H9 (cell line): ENCODE measurements around the gene CLEC2D. TPM values are rescaled to one million over a fixed set of nuclear protein-coding genes. Genes with fewer than 3 reads are reported as not detected.

Experiments used
- DNase-seq: peaks from one replicate; pipeline ENCODE4 v3.0.0-alpha.2; 2017
- H2AFZ ChIP-seq: one replicate; pipeline ENCODE4 v1.6.1; 2013; ENCODE audit warnings: mild to moderate bottlenecking, low read length, control low read depth, moderate library complexity
- H2AK5ac ChIP-seq: 2 replicates; pipeline ENCODE4 v1.6.1; 2013; ENCODE audit warnings: low read length, control low read depth, mixed read lengths; ENCODE audit not compliant: insufficient read length
- H2BK120ac ChIP-seq: one replicate; pipeline ENCODE4 v1.6.1; 2013; ENCODE audit warnings: low read depth, mild to moderate bottlenecking, low read length, control low read depth, inconsistent platforms; ENCODE audit not compliant: poor library complexity, severe bottlenecking
- H2BK12ac ChIP-seq: 2 replicates; pipeline ENCODE4 v1.6.1; 2013; ENCODE audit warnings: low read length, control low read depth, mixed read lengths, low read depth; ENCODE audit not compliant: insufficient read length
- H2BK15ac ChIP-seq: 2 replicates; pipeline ENCODE4 v1.6.1; 2013; ENCODE audit warnings: low read depth, low read length, control low read depth
- H2BK20ac ChIP-seq: one replicate; pipeline ENCODE4 v1.6.1; 2013; ENCODE audit warnings: low read depth, mild to moderate bottlenecking, low read length, control low read depth, inconsistent platforms; ENCODE audit not compliant: poor library complexity, severe bottlenecking
- H2BK5ac ChIP-seq: 2 replicates; pipeline ENCODE4 v1.6.1; 2013; ENCODE audit warnings: low read length, control low read depth, mixed read lengths; ENCODE audit not compliant: insufficient read length
- H3K14ac ChIP-seq: 2 replicates; pipeline ENCODE4 v1.6.1; 2013; ENCODE audit warnings: low read length, control low read depth; ENCODE audit not compliant: insufficient read depth
- H3K18ac ChIP-seq: 2 replicates; pipeline ENCODE4 v1.6.1; 2013; ENCODE audit warnings: low read depth, mild to moderate bottlenecking, mixed read lengths, low read length, control low read depth; ENCODE audit not compliant: insufficient read length
- H3K23ac ChIP-seq: 2 replicates; pipeline ENCODE4 v1.6.1; 2013; ENCODE audit warnings: low read length, control low read depth, mixed read lengths, low read depth; ENCODE audit not compliant: insufficient read length
- H3K23me2 ChIP-seq: 2 replicates; pipeline ENCODE4 v1.6.1; 2013; ENCODE audit warnings: low read depth, mild to moderate bottlenecking, mixed read lengths, low read length, control low read depth; ENCODE audit not compliant: insufficient read length, poor library complexity, severe bottlenecking
- H3K27ac ChIP-seq: 2 replicates; pipeline ENCODE4 v1.5.1; 2013; ENCODE audit warnings: low read length, control low read depth, mixed read lengths, low read depth; ENCODE audit not compliant: insufficient read length
- H3K27me3 ChIP-seq: 2 replicates; pipeline ENCODE4 v1.6.1; 2013; ENCODE audit warnings: low read length, control low read depth, inconsistent platforms; ENCODE audit not compliant: insufficient read depth
- H3K4ac ChIP-seq: 2 replicates; pipeline ENCODE4 v1.6.1; 2013; ENCODE audit warnings: low read depth, mild to moderate bottlenecking, control low read depth, inconsistent platforms, low read length, moderate library complexity
- H3K4me1 ChIP-seq: 2 replicates; pipeline ENCODE4 v1.6.1; 2013; ENCODE audit warnings: low read length, control low read depth, inconsistent platforms; ENCODE audit not compliant: insufficient read depth
- H3K4me2 ChIP-seq: 2 replicates; pipeline ENCODE4 v1.6.1; 2013; ENCODE audit warnings: low read length, control low read depth, mixed read lengths; ENCODE audit not compliant: insufficient read length, insufficient read depth
- H3K56ac ChIP-seq: 2 replicates; pipeline ENCODE4 v1.6.1; 2013; ENCODE audit warnings: low read depth, mild to moderate bottlenecking, mixed read lengths, low read length, control low read depth; ENCODE audit not compliant: insufficient read length
- H3K79me1 ChIP-seq: 2 replicates; pipeline ENCODE4 v1.6.1; 2013; ENCODE audit warnings: low read depth, mild to moderate bottlenecking, moderate library complexity, low read length, control low read depth, inconsistent platforms; ENCODE audit not compliant: insufficient read depth, poor library complexity, severe bottlenecking
- H3K79me2 ChIP-seq: 2 replicates; pipeline ENCODE4 v1.6.1; 2013; ENCODE audit warnings: low read length, control low read depth, inconsistent platforms; ENCODE audit not compliant: insufficient read depth
- H3K9ac ChIP-seq: 2 replicates; pipeline ENCODE4 v1.6.1; 2013; ENCODE audit warnings: low read length, control low read depth, mixed read lengths; ENCODE audit not compliant: insufficient read length; ENCODE audit errors: extremely low read depth
- H3K9me3 ChIP-seq: one replicate; pipeline ENCODE4 v1.6.1; 2013; ENCODE audit warnings: low read depth, low read length, inconsistent platforms; ENCODE audit not compliant: control insufficient read depth
- H3T11ph ChIP-seq: one replicate; pipeline ENCODE4 v1.6.1; 2013; ENCODE audit warnings: mild to moderate bottlenecking, low read length, control low read depth, inconsistent platforms
- H4K20me1 ChIP-seq: one replicate; pipeline ENCODE4 v1.6.1; 2013; ENCODE audit not compliant: control insufficient read depth, insufficient read length, insufficient read depth
- H4K5ac ChIP-seq: 2 replicates; pipeline ENCODE4 v1.6.1; 2013; ENCODE audit warnings: low read depth, mild to moderate bottlenecking, mixed read lengths, low read length, control low read depth; ENCODE audit not compliant: insufficient read length
- H4K8ac ChIP-seq: replicated peaks from 2 replicates; pipeline ENCODE4 v1.6.1; 2013; ENCODE audit warnings: low read length, control low read depth, mixed read lengths, low read depth; ENCODE audit not compliant: insufficient read length
- H4K91ac ChIP-seq: 2 replicates; pipeline ENCODE4 v1.6.1; 2013; ENCODE audit warnings: low read depth, mild to moderate bottlenecking, moderate library complexity, mixed read lengths, low read length, control low read depth; ENCODE audit not compliant: insufficient read length
- H3K27ac Mint-ChIP-seq, 3 experiments: 2 replicates in 2 of 3; 3 replicates in 1 of 3; pipeline ENCODE4 v1.8.0; 2020 to 2021; ENCODE audit warnings: mixed read lengths in 3 of 3, mild to moderate bottlenecking in 1 of 3, moderate library complexity in 1 of 3
- H3K27me3 Mint-ChIP-seq: 2 replicates; pipeline ENCODE4 v1.8.0; 2021; ENCODE audit warnings: low read depth, mild to moderate bottlenecking, moderate library complexity, mixed read lengths
- H3K36me3 Mint-ChIP-seq, 3 experiments: 2 replicates in 2 of 3; 3 replicates in 1 of 3; pipeline ENCODE4 v1.8.0; 2020 to 2021; ENCODE audit warnings: low read depth in 3 of 3, mixed read lengths in 3 of 3; ENCODE audit not compliant: insufficient read depth in 1 of 3
- H3K4me1 Mint-ChIP-seq, 2 experiments: 2 replicates each; pipeline ENCODE4 v1.8.0; 2020; ENCODE audit warnings: mixed read lengths in 2 of 2
- H3K4me3 Mint-ChIP-seq, 2 experiments: 2 replicates in 1 of 2; 3 replicates in 1 of 2; pipeline ENCODE4 v1.8.0; 2020 to 2021; ENCODE audit warnings: mild to moderate bottlenecking in 2 of 2, mixed read lengths in 2 of 2, moderate library complexity in 1 of 2
- H3K9me3 Mint-ChIP-seq, 2 experiments: 2 replicates in 1 of 2; 3 replicates in 1 of 2; pipeline ENCODE4 v1.8.0; 2020; ENCODE audit warnings: mild to moderate bottlenecking in 2 of 2, mixed read lengths in 2 of 2, moderate library complexity in 1 of 2
- CTCF ChIP-seq: fragments of 200-600 bp; sonication (generic); conservative IDR thresholded peaks from 3 replicates; pipeline ENCODE4 v1.8.0; 2021; ENCODE audit warnings: antibody characterized with exemption, mild to moderate bottlenecking
- WGBS: extraction: QIAGEN DNeasy Blood & Tissue Kit; methylation state at CpG from one replicate; pipeline ENCODE4 v1.1.7; 2013; ENCODE audit warnings: missing lambda C conversion rate, low lambda C conversion rate, mixed read lengths; ENCODE audit not compliant: insufficient read length; ENCODE audit errors: extremely low coverage; 5-methylcytosine and 5-hydroxymethylcytosine counted together
- total RNA-seq: library from RNA; stranded (reverse); gene quantifications from 2 replicates; pipeline ENCODE4 v1.2.1, GENCODE V29; 2021

The CLEC2D gene
- total RNA-seq, 1 experiment from 2014 or later: 2.1 TPM

- H3K27ac ChIP-seq: no peak overlapping the region
- DNase-seq: no peak
- H3K23ac ChIP-seq: no peak overlapping the region
- H3K9me3 ChIP-seq: no peaks in the 10 kb centered on the region
- no peak overlapping the region for H3K9ac ChIP-seq
- Mint-ChIP-seq H3K9me3 (no peaks in the 10 kb centered on the region), H3K4me3 (no peak overlapping the region), H3K27me3 (no peaks in the 10 kb centered on the region), H3K27ac (no peak overlapping the region), H3K36me3 (no peaks in the 10 kb centered on the region), H3K4me1 (no peaks in the 10 kb centered on the region)
- no peak for TF ChIP-seq CTCF
- no peak overlapping the region for H3K4ac ChIP-seq
- H4K8ac ChIP-seq: no peak overlapping the region
- H3K79me1 ChIP-seq: no peaks in the 10 kb centered on the region
- H3K4me1 ChIP-seq: no peaks in the 10 kb centered on the region
- no peak overlapping the region for H3K18ac ChIP-seq
- H2AFZ ChIP-seq: no peak overlapping the region
- H3K79me2 ChIP-seq: no peaks in the 10 kb centered on the region
- H4K91ac ChIP-seq: no peak overlapping the region
- no peak overlapping the region for H2BK12ac ChIP-seq
- H4K5ac ChIP-seq: no peak overlapping the region
- no CpG with 5 or more reads among the region's 6 CpGs for WGBS
- no peak overlapping the region for H2BK20ac ChIP-seq
- H3K27me3 ChIP-seq: no peaks in the 10 kb centered on the region
- no peak overlapping the region for H3K14ac ChIP-seq
- no peak overlapping the region for H2BK15ac ChIP-seq
- no peak overlapping the region for H2AK5ac ChIP-seq
- H3K4me2 ChIP-seq: no peak overlapping the region
- H2BK5ac ChIP-seq: no peak overlapping the region
- H3K56ac ChIP-seq: no peak overlapping the region
- H3K23me2 ChIP-seq: no peaks in the 10 kb centered on the region
- no peaks in the 10 kb centered on the region for H4K20me1 ChIP-seq
- no peak overlapping the region for H2BK120ac ChIP-seq
- H3T11ph ChIP-seq: no peak overlapping the region
These were observed 61.9 kb downstream of the CLEC2D start for GRCh38 chr12:9731393-9731792.
